Natural killer cell (primary cell): Measurements from ENCODE around the gene PTPRN2. TPM values are rescaled to one million over a fixed set of nuclear protein-coding genes. Genes with fewer than 3 reads are reported as not detected.
A peak's percentile ranks its signal among the peaks of the same experiment; 100 is the strongest.

Experiments
- ATAC-seq, 3 donors: fragments of 150-1000 bp in 2 of 3; fragments of 200-7000 bp in 1 of 3; cut with Tn5 transposase; 1 replicate in 1 of 3; 2 replicates in 2 of 3; pipeline ENCODE4 v1.10.0; 2021; ENCODE audit warnings: mild to moderate bottlenecking in 2 of 3, moderate library complexity in 2 of 3
- DNase-seq, 2 donors: peaks; one replicate each; pipeline versions ENCODE4 v3.0.0 to v3.0.0-alpha.2; 2013 to 2021; ENCODE audit warnings: mixed read lengths in 1 of 2
- H3K27ac ChIP-seq: one replicate; pipeline ENCODE4 v1.5.1; 2013; ENCODE audit warnings: mild to moderate bottlenecking, low read length
- H3K27me3 ChIP-seq: one replicate; pipeline ENCODE4 v1.6.1; 2013; ENCODE audit warnings: low read length; ENCODE audit not compliant: control insufficient read depth, insufficient read depth
- H3K36me3 ChIP-seq: one replicate; pipeline ENCODE4 v1.6.1; 2013; ENCODE audit warnings: low read length; ENCODE audit not compliant: control insufficient read depth, insufficient read depth
- H3K4me1 ChIP-seq: one replicate; pipeline ENCODE4 v1.6.1; 2013; ENCODE audit warnings: low read length; ENCODE audit not compliant: control insufficient read depth, insufficient read depth
- H3K4me3 ChIP-seq: one replicate; pipeline ENCODE4 v1.5.1; 2013; ENCODE audit warnings: low read length
- H3K9me3 ChIP-seq: one replicate; pipeline ENCODE4 v1.6.1; 2013; ENCODE audit warnings: low read length; ENCODE audit not compliant: control insufficient read depth, insufficient read depth
- H3K27ac Mint-ChIP-seq, 2 donors: one replicate each; pipeline ENCODE4 v1.8.0; 2022; ENCODE audit warnings: mild to moderate bottlenecking in 2 of 2, mixed read lengths in 2 of 2, moderate library complexity in 1 of 2
- H3K27me3 Mint-ChIP-seq, 2 donors: one replicate each; pipeline ENCODE4 v1.8.0; 2022; ENCODE audit warnings: low read depth in 2 of 2, mixed read lengths in 2 of 2
- H3K36me3 Mint-ChIP-seq: one replicate; pipeline ENCODE4 v1.8.0; 2022; ENCODE audit warnings: mixed read lengths
- H3K4me1 Mint-ChIP-seq, 2 donors: one replicate each; pipeline ENCODE4 v1.8.0; 2022; ENCODE audit warnings: mixed read lengths in 2 of 2
- H3K4me3 Mint-ChIP-seq: one replicate; pipeline ENCODE4 v1.8.0; 2022; ENCODE audit warnings: mild to moderate bottlenecking, moderate library complexity, mixed read lengths
- H3K9me3 Mint-ChIP-seq, 2 donors: one replicate each; pipeline ENCODE4 v1.8.0; 2022; ENCODE audit warnings: mixed read lengths in 2 of 2
- WGBS: methylation state at CpG from one replicate; pipeline ENCODE4 v1.1.7; 2013; ENCODE audit warnings: missing lambda C conversion rate; ENCODE audit not compliant: insufficient coverage; 5-methylcytosine and 5-hydroxymethylcytosine counted together
- intact Hi-C: fragments of 100-400 bp; cut with micrococcal nuclease; formaldehyde crosslinking; loops from one replicate; pipeline ENCODE4 v1.14.2; 2022
- total RNA-seq, 4 donors: library from RNA; stranded (reverse); fragments of 120-200 nt in 1 of 4; gene quantifications; one replicate each; pipeline versions ENCODE4 v1.2.3 to v1.2.4, GENCODE V29; 2013 to 2022
- TF ChIP-seq, protein P1 (sequence below): fragments of 200-600 bp; IDR thresholded peaks from one replicate; pipeline ENCODE4 v1.8.0; 2022; ENCODE audit warnings: antibody characterized with exemption

Gene PTPRN2
- total RNA-seq, 3 donors from 2014 or later (not counting 1 experiment from before 2014, with no cell fraction given), result 1.3 to 2.5 (median 1.9) TPM

DNA sequence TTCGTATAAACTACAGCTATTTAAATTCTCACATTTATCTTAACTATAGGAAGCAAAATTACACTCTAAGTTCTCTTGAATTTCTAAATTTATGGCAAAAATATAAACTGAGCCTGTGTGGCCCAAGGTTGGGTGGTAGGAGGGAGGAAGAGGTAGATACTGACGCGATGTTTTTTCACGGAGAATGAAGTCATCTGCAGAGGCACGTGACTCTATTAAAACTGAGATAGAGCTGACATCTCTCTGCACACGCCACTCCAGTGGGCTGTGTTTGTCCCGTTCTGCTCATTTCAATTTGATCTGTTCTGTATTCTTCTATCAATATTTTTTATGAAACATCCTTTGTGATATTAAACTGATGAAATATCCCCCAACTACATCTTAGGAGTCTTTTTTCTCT, 964.1 kb downstream of the PTPRN2 start:
- H3K4me1 ChIP-seq, result peaks cover 4% of the 10 kb centered on the region
- ATAC-seq, result no peak
- no peak overlapping the region for H3K4me3 ChIP-seq

DNA sequence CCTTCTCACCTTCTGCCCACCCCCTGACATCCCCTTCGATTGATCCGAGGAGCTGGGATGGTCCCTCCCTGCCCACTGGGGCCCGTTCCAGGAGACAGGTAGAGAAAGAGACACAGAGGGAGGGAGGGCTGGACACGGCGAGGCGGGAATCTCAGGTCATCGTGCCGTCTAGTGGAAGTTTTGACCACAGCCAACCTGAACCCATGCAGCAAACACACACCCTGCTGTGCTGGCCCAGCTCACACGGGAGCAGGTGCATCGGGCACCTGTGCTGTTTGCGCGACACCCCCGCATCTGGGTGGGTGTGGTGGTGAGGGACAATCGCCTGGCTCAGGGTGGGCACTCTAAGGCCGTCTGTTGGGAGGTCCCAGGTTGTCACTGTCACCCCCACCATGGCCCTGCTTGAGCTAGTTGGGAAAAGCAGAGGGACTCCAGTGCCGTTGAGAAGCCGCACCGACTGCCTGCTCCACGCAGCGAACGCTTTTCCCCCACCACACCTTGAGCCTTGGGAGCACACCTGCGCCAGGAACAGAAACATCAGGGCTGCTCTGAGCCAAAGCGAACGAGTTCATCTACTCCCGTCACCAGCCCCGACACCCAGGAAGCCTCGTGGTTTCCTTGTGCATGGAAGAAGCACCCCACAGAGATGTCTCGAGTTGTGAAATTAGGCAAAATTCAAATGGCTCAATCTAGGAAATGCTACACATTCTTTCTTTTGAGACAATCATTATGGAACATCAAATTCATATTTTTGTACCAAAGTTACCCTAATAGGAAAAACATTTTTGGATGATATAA, 965.0 kb downstream of the PTPRN2 start:
- Mint-ChIP-seq H3K9me3 (no peaks in the 10 kb centered on the region), H3K36me3 (no peaks in the 10 kb centered on the region), H3K4me1 (no peaks in the 10 kb centered on the region), H3K27ac (no peak overlapping the region), H3K4me3 (no peak overlapping the region), H3K27me3 (peaks cover 14 to 37% of the 10 kb centered on the region in 2 donors)
- H3K4me1 ChIP-seq, result peaks cover 4% of the 10 kb centered on the region
- H3K27me3 ChIP-seq, result no peaks in the 10 kb centered on the region
- intact Hi-C loops, result no loop called here
- 81% methylated on average over 28 of the region's 28 CpGs for WGBS
- ATAC-seq, result no peak
- H3K4me3 ChIP-seq, result no peak overlapping the region
- H3K36me3 ChIP-seq, result no peaks in the 10 kb centered on the region
- no peak overlapping the region for H3K27ac ChIP-seq
- DNase-seq, result no peak
- no peaks in the 10 kb centered on the region for H3K9me3 ChIP-seq
- TF ChIP-seq, protein P1, sequence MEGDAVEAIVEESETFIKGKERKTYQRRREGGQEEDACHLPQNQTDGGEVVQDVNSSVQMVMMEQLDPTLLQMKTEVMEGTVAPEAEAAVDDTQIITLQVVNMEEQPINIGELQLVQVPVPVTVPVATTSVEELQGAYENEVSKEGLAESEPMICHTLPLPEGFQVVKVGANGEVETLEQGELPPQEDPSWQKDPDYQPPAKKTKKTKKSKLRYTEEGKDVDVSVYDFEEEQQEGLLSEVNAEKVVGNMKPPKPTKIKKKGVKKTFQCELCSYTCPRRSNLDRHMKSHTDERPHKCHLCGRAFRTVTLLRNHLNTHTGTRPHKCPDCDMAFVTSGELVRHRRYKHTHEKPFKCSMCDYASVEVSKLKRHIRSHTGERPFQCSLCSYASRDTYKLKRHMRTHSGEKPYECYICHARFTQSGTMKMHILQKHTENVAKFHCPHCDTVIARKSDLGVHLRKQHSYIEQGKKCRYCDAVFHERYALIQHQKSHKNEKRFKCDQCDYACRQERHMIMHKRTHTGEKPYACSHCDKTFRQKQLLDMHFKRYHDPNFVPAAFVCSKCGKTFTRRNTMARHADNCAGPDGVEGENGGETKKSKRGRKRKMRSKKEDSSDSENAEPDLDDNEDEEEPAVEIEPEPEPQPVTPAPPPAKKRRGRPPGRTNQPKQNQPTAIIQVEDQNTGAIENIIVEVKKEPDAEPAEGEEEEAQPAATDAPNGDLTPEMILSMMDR, result no peak

More for the DNA sequence above, 964.1 kb downstream of the PTPRN2 start:
- H3K9me3 ChIP-seq, result no peaks in the 10 kb centered on the region
- no peak for DNase-seq
- intact Hi-C loops, result no loop called here
- H3K27ac ChIP-seq, result no peak overlapping the region
- Mint-ChIP-seq H3K27ac (no peak overlapping the region), H3K4me1 (peaks cover 0 to 4% of the 10 kb centered on the region in 2 donors), H3K9me3 (no peaks in the 10 kb centered on the region), H3K36me3 (no peaks in the 10 kb centered on the region), H3K27me3 (peaks cover 18 to 45% of the 10 kb centered on the region in 2 donors), H3K4me3 (no peak overlapping the region)
- TF ChIP-seq, protein P1, result no peak
- H3K27me3 ChIP-seq, result no peaks in the 10 kb centered on the region
- H3K36me3 ChIP-seq, result no peaks in the 10 kb centered on the region
- WGBS, result 92% methylated on average over 5 of the region's 7 CpGs

DNA sequence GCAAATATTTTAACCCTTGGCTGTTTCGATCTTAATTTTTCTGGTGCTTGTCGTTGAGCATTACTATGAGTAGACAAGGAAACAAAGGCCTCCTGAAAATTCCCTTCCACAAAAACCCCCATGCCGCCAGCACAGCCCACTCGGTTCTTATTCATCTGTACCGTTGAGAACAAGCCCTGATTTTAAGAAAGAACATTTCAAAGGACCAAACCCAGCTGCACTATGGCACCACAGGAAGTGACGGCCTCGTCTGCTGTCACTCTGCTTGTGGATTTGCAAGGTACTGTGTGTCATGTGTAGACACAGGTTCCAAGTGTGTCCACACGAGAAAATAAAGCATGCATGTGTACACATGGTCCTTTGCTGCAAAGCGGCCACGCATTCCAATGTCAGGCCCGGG, 965.6 kb downstream of the PTPRN2 start:
- TF ChIP-seq, protein P1, result no peak
- 73% methylated on average over 11 of the region's 11 CpGs for WGBS
- Histone ChIP-seq H3K4me3 (no peak overlapping the region), H3K36me3 (no peaks in the 10 kb centered on the region), H3K27ac (no peak overlapping the region), H3K27me3 (no peaks in the 10 kb centered on the region), H3K9me3 (no peaks in the 10 kb centered on the region), H3K4me1 (peaks cover 1% of the 10 kb centered on the region)
- Mint-ChIP-seq H3K27ac (no peak overlapping the region), H3K4me3 (no peak overlapping the region), H3K9me3 (no peaks in the 10 kb centered on the region), H3K27me3 (peaks cover 12 to 31% of the 10 kb centered on the region in 2 donors), H3K4me1 (no peaks in the 10 kb centered on the region), H3K36me3 (no peaks in the 10 kb centered on the region)
- DNase-seq (peak in 1 of 2 donors; percentile 69), ATAC-seq (no peak)
- intact Hi-C loops, result no loop called here
